ENCODE results near the gene EIF3K.

EIF3K gene

GRCh38 chr19:38669552-38669951 is 50.6 kb downstream of the EIF3K start:
- no peak for DNase-seq

DNA sequence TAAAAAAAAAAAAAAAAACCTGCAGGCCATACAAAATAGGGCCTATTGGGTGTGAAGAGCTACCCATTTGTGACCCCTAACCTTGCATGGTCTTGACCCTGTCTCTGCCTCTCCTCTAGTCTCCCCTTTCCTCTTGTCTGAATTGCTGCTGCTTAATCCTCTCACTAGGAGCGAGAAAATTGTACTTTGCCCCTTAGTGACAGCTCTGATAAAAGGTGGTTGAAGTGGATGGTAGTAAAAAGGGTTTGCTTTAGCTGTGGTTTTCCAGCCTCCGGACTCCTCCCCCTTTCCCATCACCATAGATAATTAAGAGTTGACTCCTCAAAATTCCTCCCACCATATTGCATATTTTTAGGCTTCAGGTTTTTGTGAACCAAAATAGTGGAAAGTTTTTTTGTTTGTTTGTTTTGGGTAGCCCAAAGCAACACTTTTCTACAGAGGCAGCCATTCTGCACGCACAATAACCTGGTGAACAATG is 52.0 kb downstream of the EIF3K start:
- peak in 1 of 2 experiments; percentile 33 for DNase-seq

GRCh38 chr19:38671654-38672053 is 52.7 kb downstream of the EIF3K start:
- no peak for DNase-seq

DNA sequence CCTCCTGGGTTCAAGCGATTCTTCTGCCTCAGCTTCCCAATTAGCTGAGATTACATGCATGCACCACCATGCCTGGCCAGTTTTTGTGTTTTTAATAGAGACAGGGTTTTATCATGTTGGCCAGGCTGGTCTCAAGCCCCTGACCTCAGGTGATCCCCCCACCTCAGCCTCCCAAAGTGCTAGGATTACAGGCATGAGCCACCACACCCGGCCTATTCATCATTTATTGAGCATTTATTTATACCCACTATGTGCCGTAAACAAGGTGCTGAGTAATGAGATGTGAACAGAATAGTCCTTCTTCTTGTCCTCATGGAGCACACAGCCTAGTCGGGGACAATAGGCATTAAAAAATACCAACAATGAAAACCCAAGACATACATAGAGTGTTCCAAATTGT is 54.0 kb downstream of the EIF3K start:
- no peak for DNase-seq

GRCh38 chr19:38674388-38675171 is 55.6 kb downstream of the EIF3K start:
- no peak for DNase-seq

- no peak for DNase-seq
Observed at GRCh38 chr19:38675611-38676010, 56.6 kb downstream of the EIF3K start.

GRCh38 chr19:38676023-38676877 is 57.3 kb downstream of the EIF3K start:
- no peak for DNase-seq

- DNase-seq, result no peak
Observed at GRCh38 chr19:38676878-38677646, 58.1 kb downstream of the EIF3K start.

GRCh38 chr19:38678217-38678890 is 59.4 kb downstream of the EIF3K start:
- no peak for DNase-seq

DNA sequence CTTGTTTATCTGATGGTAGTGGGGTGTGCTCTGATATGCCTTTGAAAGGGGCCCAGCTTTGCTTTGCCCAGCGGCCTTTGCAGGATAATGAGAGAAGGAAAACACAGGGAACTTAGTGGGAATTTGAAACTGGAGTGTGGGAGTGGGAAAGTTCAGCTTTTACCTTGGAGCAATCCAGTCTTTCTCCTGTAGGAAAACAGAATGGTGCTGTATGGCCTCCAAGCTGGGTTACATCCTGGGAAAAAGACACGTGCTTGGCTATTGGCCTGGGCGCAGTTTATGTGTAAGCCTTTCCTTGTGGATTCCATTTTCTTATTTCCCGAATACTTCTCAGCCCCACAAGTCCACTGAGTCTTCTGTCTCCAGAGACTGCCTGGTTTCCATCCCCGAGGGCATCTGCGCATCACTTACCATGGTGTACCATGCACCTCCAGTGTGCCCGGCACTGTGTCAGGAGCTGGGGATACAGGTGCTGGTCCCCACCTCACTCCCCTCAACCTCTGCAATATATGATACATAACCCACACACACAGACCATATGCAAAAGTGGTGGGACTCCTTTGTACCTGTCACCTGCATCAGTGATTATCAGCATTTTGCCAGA is 60.0 kb downstream of the EIF3K start:
- DNase-seq, result no peak

DNA sequence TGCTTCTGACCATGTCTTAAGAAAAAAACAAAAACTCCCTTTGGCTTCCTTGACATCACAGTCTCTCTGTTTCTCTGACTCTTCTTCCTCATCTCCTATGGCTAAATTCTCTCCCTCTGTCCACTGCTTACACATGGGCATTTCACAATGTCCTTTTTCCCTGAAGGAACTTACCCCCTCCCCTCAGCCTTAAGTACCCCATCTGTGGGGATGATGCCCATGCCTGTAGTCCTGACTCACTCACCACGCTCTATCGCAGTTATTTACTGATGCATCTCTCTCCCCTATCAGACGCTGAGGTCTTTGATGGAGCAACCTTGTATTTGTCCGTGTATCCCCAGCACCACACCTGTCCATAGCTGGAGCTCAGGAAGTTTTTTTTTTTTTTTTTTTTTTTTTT is 60.9 kb downstream of the EIF3K start:
- no peak for DNase-seq

DNA sequence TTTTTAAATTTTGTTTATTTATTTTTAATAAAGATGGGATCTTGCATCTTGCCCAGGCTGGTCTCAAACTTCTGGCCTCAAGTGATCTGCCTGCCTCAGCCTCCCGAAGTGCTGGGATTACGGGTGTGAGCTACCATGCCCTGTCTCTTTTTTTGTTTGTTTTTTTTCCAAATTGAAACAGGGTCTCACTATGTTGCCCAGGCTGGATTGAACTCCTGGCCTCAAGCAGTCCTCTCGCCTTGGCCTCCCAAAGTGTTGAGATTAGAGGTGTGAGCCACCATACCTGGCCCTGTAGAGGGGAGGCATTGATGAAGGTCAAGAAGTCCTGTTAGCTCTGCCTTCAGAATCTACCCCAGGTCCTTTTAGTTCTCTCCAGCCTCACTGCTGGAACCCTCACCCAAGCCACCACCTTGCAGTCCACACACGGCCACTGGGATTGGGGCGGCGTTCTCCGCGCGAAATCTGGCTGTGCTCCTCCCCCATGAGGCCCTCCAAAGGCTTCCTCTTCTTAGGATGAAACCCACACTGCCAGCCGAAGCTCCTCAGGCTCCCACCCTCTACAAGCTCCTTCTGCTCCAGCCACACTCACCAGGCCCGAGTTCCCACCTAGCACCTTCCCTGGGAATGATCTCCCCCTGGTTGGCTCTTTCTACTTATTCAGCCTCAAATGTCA is 63.3 kb downstream of the EIF3K start:
- DNase-seq, result no peak

GRCh38 chr19:38682872-38683392 is 63.9 kb downstream of the EIF3K start:
- DNase-seq, result no peak

DNA sequence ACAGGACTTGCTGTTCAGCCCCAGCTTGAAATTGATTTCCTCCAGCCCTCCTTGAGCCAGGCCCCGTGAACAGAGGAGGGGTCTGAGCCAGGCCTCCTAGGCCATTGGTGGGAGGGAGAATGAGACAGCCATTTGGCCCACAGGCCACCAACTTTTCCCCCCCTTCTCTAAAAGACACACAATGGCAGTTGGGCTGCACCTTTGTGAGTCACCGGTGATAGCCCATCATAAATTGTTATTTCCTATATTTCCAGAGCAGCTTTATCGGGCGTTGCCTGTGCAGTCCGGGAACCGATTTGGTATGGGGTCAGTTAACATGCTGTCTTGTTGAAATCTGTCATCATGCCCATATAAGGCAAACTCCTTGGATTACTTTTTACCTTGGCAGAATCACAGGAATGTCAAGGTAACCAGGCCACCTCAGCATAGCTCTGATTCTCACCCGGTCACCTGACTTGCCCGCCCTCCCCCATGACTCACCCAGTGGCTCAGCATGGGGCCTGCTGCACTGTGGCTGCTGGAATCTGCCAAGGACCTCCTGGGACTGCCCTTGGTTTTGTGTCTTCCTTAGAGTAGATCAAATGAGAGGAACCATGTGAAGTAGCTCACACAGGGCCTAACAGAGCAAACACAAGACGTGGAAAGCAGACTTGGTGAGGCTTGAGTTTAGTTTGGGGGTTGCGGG is 64.5 kb downstream of the EIF3K start:
- DNase-seq, result peak; percentile 65 to 89

- peak; percentile 75 to 84 for DNase-seq
Observed at GRCh38 chr19:38684078-38684861, 65.3 kb downstream of the EIF3K start.

- DNase-seq, result no peak
Observed at GRCh38 chr19:38684862-38685665, 66.1 kb downstream of the EIF3K start.

GRCh38 chr19:38685666-38686529 is 66.9 kb downstream of the EIF3K start:
- peak in 1 of 2 experiments; percentile 36 for DNase-seq

- no peak for DNase-seq
Observed at GRCh38 chr19:38686530-38686888, 67.5 kb downstream of the EIF3K start.
